HG02610 (cell line): ENCODE data around the gene PLCH1.
"Not testable (repeated sequence)": the region's sequence is repeated elsewhere in the genome, so short reads cannot be mapped to it uniquely, and the experiment has no call there.

Experiments used
- ATAC-seq: cut with Tn5 transposase; IDR thresholded peaks from one replicate; pipeline ENCODE4 v1.9.1; 2021; ENCODE audit warnings: mild to moderate bottlenecking, moderate library complexity; ENCODE audit not compliant: unreplicated experiment

The PLCH1 gene

DNA sequence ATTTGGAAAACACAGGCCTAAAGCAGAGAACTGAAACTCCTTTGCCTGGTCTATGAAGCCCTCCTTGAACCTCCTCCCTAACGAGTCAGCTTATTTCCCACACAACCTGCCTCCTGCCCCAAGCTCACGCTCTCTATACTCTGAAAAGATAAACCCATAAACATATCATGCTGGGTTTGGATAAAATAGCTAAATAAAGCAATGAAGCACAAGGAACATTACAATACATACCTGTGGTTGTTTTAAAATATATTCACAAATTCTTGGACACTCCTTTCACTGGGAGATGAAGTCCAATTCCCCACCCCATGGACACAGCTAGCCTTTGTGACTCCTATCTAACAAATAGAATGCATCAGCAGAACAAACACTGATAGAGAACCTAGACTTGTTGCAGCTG lies 98.2 kb downstream of the PLCH1 start:
- no peak for ATAC-seq

- no peak for ATAC-seq
Observed at GRCh38 chr3:155646128-155646527, 98.7 kb downstream of the PLCH1 start.

- no peak for ATAC-seq
Observed at GRCh38 chr3:155643581-155644165, 101.2 kb downstream of the PLCH1 start.

DNA sequence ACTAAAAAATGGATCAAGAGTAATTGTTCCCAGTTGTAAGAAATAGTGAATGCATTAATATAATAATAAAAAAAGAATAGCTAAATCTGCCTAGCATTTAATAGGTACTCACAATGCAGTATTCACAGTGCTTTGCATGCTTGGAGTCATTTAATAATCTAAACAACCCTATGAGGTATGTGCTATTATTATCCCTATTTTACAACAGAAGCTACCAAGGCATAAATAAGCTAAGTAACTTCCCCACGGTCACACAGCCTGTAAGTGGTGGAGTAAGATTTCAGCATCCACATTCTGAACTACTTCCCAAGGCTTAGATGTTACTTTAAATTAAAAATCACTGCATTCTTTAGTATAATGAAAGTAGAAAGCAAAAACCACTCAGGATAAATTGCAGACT lies 102.9 kb downstream of the PLCH1 start:
- no peak for ATAC-seq

DNA sequence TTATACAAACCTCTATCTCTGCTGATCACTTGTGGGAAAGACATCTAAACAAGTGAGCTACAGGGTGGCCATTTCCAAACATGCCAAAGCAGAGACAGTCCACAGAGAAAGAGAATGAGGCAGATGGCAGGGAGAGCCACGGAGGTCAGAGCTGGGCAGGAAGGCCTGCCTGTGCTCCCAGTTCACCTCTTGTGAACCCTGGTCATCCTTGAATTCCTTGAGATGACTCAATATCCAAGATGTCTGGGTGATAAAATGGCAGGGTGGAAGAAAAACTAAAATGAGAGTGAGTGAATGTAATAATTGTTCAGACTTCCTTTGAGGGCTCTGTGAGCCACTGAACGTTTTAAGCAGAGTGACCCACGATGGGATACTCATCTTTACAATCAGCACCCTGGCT lies 104.8 kb downstream of the PLCH1 start:
- no peak for ATAC-seq

DNA sequence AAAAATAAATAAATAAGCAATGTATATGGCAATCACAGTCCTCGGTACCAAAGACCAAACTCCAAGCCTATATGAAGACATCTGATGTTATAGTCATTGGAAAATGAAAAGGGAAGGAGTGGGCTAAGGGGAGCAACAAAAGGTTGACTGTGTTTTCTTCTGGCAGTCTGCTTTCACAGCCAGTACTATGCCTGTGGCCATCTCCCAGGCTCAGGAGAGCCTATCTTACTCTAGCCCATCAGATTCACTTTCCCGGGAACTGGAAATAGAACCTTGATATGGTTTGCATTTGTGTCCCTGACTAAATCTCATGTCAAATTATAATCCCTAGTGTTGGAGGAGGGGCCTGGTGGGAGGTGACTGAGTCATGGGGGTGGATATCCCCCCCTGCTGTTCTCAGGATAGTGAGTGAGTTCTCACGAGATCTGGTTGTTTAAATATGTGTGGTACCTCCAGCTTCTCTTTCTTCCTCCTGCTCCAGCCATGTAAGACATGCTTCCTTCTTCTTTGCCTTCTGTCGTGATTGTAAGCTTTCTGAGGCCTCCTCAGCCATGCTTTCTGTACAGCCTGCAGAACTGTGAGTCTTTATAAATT lies 105.3 kb downstream of the PLCH1 start:
- ATAC-seq = no peak

- ATAC-seq = not testable (repeated sequence)
Observed at GRCh38 chr3:155638461-155638860, 106.4 kb downstream of the PLCH1 start.

DNA sequence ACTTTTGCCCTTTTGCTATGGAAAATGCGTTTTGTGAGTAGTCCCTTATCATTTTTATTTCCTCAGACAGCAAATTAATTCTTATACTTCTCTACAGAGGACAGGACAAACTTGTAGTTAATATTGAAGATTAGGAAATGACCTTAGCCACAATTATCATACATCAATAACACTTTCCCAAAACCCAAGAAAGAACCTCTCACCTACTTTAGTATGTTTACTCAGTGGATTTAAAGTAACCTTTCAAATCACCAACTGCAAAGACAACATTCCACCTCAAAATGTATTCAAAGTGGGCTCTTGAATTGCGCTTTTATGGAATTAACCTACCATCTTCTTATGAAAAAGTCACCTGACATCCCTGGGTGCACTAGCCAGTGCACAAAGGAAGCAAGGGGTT lies 107.3 kb downstream of the PLCH1 start:
- no peak for ATAC-seq

- no peak for ATAC-seq
Observed at GRCh38 chr3:155635056-155635455, 109.8 kb downstream of the PLCH1 start.

DNA sequence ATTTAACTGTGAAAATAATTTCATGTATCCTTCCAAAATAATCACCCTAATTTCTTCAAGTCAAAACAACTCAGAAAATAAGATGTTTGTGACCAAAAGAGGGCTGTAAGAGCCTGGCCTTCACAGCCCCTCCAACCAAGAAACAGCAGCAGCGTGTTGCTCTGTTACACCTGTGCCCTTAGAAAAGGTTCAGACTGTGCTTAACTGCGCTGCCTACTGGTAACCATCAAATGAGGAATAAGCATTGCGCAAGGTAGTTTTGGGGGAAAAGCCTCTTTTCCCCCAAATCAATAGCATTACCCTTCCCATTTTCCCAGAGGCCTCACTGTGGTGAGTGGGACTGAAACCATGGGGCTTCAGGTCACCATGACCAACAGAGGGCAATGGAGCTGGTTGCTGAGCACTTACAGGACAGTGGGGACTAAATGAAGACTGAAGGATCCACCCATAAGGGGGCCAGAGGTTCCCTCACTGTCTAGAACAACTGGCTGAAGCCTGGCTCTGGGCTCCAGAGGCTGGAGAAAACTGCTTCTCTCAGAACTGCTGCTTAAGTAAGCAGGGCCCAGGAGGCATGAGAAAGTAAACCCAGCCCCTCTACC lies 110.7 kb downstream of the PLCH1 start:
- no peak for ATAC-seq

DNA sequence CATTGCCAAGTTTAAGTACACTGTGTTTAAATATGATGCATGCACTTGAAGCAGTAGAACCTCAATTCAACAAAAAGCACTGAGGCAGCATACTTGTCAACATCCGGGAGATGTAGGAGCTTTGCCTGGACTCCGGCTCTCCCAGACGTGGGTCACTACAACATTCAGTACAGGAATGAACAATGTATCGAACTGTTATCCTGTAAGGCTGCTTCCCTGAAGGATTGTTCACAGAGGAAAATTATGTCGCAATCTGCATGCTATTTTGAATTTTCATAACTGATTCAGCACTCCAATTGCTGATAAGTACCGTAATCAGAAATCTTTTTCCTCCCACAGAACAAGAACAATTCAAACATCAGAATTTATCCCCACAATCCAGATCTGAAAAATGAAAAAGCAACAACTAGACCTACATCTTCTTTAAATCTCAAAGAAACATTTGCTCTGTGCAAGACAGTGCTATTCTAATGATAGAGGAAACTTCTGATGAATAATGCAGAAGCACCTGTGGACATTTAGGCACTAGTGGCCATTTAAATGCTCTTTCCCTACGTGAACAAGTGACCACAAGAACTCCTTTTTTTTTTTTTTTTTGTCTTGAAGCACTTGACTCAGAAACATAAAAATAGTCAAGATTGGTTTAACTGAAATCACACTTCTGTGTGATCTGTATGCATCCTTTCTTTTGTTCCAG lies 113.4 kb downstream of the PLCH1 start:
- ATAC-seq = no peak

DNA sequence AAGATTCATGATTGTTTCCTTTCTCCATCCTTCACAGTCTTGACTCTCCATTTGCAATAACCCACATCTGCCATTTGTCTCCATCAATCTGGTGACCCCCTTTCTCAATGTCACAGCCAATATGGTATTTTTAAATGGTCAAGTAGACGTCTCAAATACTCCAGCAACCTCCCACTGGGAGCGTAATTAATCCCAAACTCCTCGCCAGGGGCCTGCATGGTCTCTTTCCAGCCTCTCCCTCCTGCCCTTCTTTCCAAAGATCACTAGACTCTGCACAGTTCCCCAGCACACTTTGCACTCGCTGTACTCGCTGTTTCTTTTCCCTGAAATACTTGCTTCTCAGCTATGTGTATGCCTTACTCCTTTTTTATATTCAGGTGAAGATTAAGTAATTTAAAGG lies 115.3 kb downstream of the PLCH1 start:
- ATAC-seq = no peak

DNA sequence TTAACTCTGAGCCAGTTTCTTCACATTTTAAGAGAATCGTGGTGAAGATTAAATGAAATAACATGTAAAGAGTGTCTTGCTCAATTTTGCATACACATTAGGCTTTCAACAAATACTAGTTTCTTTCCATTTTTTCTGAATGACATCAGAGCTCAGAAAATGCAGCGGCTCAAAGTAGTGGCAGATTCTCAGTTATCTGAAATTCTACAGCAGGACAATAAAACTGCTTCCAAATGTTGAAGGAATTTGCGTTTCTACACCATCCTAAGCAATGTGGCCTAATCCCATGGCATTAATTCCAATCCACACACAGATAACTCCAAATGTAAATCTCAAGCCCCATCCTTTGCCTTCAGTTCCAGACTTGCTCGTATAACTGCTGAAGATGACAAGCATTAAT lies 115.8 kb downstream of the PLCH1 start:
- ATAC-seq = no peak

GRCh38 chr3:155622647-155623046 lies 122.2 kb downstream of the PLCH1 start:
- not testable (repeated sequence) for ATAC-seq

GRCh38 chr3:155620552-155620951 lies 124.3 kb downstream of the PLCH1 start:
- not testable (repeated sequence) for ATAC-seq

DNA sequence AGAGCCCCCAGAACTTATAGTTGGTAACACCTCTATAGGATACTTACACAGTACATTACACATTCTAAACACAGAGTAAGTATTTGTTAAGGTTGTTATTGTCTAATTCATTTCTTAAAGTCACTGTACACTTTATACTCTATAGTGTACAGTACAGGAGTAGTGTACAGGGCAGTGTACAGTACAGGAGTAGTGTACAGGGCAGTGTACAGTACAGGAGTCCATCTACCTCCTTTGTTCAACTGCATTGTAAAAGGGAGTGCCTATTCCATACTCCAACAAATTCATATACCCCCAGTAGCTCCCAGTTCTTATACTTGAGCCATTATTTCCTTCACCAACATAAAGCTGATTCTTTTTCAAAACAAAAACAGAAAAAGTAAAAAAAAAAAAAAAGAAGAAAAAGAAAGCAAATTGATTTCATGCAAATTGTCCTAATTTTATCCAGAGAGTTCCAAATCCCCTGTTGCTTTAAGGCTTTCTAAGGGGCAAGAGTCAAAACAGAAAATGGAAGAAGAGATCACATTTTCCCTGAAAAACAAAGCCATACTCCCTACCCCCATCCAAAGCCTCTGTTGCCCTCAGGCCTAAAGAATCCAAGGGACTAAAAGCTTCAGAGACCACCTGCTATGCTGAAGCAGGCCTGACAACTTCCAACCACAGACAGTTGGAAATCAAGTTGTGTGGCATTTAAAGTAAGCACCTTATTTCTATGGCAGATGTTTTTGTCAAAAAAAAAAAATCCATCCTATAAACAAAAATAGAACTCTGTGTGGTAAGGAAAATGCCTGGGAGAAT lies 125.6 kb downstream of the PLCH1 start:
- ATAC-seq = no peak

DNA sequence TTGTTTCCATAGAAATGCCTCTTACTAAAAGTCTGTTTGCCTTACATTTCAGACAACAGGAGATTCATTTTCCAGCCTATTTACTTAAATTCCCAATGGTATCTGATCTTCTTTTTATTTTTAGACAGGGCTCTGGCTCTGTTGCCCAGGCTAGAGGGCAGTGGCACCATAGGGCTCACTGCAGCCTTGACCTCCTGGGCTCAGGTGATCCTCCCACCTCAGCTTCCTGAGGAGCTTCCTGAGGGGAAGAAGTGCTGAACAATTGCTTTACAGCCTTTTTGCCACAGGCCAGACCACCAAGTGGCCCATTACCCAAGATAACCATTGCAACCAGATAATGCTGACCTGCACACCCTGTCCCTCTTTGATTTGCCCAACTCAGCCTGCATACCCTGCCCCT lies 126.3 kb downstream of the PLCH1 start:
- ATAC-seq = no peak

DNA sequence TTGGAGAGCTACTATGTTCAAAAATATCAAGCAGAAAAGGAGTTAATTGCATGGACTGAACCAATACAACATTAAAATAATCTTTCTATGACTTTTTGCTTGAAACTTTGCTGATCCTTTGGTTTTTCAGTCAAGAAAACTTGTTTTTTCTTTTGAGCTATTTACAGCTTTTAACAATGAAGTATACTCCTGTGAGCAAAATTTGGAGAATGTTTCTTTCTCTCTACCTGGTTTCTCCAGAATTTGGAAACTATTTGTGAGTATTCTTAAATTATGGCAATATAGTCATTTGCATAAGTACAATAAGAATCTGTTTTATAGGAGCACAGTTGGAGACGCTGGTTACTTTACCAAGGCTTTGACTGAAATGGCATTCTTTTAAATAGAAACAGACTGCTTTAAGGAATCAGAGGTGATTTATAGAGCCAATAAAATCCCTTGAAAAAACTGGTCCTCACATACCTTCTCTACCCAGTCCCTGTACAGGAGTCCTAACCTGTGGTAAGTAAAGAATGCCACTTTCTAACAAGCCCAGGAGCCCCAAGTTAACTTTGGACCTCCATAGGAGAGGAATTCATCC lies 127.4 kb downstream of the PLCH1 start:
- no peak for ATAC-seq

DNA sequence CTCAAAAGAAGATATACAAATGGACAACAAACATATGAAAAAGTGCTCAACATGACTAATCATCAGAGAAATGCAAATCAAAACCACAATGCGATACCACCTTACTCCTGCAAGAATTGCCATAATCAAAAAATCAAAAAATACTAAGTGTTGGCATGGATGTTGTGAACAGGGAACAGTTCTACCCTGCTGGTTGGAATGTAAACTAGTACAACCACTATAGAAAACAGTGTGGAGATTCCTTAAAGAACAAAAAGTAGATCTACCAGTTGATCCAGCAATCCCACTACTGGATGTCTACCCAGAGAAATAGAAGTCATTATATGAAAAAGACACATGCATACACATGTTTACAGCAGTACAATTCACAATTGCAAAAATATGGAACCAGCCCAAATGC lies 129.7 kb downstream of the PLCH1 start:
- not testable (repeated sequence) for ATAC-seq

- ATAC-seq = not testable (repeated sequence)
Observed at GRCh38 chr3:155614410-155614809, 130.5 kb downstream of the PLCH1 start.

DNA sequence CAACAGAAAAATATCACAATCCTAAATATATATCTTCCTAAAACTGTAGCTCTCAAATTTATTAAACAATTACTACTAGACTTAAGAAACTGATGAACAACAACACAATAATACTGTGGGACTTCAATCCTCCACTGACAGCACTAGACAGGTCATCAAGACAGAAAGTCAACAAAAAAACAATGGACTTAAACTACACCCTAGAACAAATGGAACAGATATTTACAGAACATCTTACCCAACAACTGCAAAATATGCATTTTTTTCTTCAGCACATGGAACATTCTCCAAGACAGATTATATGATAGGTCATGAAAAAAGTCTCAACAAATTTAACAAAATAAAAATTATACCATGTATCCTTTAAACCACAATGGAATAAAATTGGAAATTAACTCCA lies 133.4 kb downstream of the PLCH1 start:
- ATAC-seq = no peak
